Endothelial cell (in vitro differentiated cells): ENCODE results near the gene MYL5. TPM values are rescaled to one million over a fixed set of nuclear protein-coding genes. Genes with fewer than 3 reads are reported as not detected.
A peak's percentile ranks its signal among the peaks of the same experiment; 100 is the strongest.

Experiments
- DNase-seq: peaks from one replicate; pipeline ENCODE4 v3.0.0; 2021; ENCODE audit warnings: low spot score
- H3K27ac Mint-ChIP-seq: one replicate; pipeline ENCODE4 v1.8.0; 2021; ENCODE audit warnings: mixed read lengths, inconsistent platforms; ENCODE audit not compliant: unreplicated experiment
- H3K27me3 Mint-ChIP-seq: one replicate; pipeline ENCODE4 v1.8.0; 2021; ENCODE audit warnings: mild to moderate bottlenecking, moderate library complexity, mixed read lengths, inconsistent platforms; ENCODE audit not compliant: unreplicated experiment
- H3K36me3 Mint-ChIP-seq: one replicate; pipeline ENCODE4 v1.8.0; 2021; ENCODE audit warnings: mild to moderate bottlenecking, low read depth, mixed read lengths, inconsistent platforms; ENCODE audit not compliant: unreplicated experiment
- H3K4me1 Mint-ChIP-seq: one replicate; pipeline ENCODE4 v1.8.0; 2021; ENCODE audit warnings: mild to moderate bottlenecking, mixed read lengths, inconsistent platforms; ENCODE audit not compliant: unreplicated experiment
- H3K4me3 Mint-ChIP-seq: one replicate; pipeline ENCODE4 v1.8.0; 2021; ENCODE audit warnings: mild to moderate bottlenecking, mixed read lengths, inconsistent platforms; ENCODE audit not compliant: unreplicated experiment
- H3K9me3 Mint-ChIP-seq: one replicate; pipeline ENCODE4 v1.8.0; 2021; ENCODE audit warnings: mixed read lengths, inconsistent platforms; ENCODE audit not compliant: unreplicated experiment
- total RNA-seq: library from RNA; stranded (reverse); fragmentation: NEBNext Ultra II Directional; extraction: Animal tissue kit (Norgen Biotek cat#: 25700); gene quantifications from one replicate; pipeline ENCODE4 v1.2.1, GENCODE V29; 2021; ENCODE audit not compliant: unreplicated experiment
- TF ChIP-seq, protein P1 (sequence below): fragments of 200-600 bp; sonication (generic); IDR thresholded peaks from one replicate; pipeline ENCODE4 v1.5.0; 2021; ENCODE audit warnings: antibody characterized with exemption; ENCODE audit not compliant: unreplicated experiment

The MYL5 gene
- total RNA-seq, 1 donor from 2014 or later = 23.2 TPM

DNA sequence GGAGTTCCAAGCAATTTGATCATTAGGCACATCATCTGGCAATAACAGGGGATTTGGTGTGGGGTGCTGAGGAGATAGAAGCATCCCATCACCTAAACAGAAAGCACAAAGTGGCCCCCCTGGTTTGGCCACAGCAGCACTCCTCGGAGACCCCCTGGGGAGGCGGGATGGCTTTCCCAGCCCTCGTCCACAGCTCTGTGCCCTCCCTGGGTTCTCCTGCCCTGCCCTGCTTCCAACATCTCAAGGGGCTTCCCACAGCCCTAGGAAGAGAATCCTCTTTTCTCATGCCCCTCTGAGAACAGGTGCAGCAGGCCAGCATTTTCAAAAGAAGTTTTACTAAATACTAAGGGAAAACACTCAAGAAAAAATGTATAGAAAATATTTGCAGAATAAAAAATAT lies 13.1 kb upstream of the MYL5 start:
- H3K4me3 Mint-ChIP-seq = peak overlapping the region; percentile 48

DNA sequence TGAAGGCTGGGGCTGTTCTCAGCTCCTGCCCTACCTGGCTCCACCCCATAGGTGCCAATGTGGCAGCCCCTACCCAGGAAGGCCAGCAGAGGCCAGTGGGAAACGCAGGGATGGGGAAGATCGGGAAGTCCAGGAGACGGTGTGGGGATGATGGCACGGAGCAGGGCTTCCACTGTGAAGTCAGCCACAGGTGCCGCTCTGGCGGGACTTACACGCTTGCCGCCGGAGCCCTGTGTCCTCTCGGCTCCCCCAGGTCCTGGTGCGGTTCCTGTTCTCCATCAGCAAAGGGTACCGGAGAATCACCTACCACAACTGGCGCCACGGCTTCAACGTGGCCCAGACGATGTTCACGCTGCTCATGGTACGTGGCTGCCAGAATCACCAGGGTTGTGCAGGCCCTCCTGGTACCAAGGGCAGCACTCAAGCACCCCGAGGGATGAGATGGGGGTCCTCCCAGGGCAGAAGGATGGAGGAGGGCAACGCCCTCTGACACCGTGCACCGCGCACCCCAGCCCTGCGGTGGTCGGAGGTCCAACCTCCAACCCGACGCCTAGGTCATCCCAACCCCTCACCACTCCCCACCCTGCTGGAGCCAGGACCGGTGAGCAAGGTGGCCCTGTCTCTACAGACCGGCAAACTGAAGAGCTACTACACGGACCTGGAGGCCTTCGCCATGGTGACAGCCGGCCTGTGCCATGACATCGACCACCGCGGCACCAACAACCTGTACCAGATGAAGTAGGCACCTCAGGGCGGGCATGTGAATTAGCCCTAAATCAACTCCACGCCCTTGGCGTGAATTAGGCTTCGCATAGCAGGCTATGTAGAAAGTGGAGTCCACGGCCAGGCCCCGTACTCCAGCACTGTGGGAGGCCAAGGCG lies 12.2 kb upstream of the MYL5 start:
- Mint-ChIP-seq H3K27me3 (peaks cover 13% of the 10 kb centered on the region), H3K27ac (no peak overlapping the region), H3K4me1 (no peaks in the 10 kb centered on the region), H3K4me3 (peak overlapping the region; percentile 76), H3K36me3 (peaks cover 16% of the 10 kb centered on the region), H3K9me3 (no peaks in the 10 kb centered on the region)
- DNase-seq = no peak
- TF ChIP-seq, protein P1, sequence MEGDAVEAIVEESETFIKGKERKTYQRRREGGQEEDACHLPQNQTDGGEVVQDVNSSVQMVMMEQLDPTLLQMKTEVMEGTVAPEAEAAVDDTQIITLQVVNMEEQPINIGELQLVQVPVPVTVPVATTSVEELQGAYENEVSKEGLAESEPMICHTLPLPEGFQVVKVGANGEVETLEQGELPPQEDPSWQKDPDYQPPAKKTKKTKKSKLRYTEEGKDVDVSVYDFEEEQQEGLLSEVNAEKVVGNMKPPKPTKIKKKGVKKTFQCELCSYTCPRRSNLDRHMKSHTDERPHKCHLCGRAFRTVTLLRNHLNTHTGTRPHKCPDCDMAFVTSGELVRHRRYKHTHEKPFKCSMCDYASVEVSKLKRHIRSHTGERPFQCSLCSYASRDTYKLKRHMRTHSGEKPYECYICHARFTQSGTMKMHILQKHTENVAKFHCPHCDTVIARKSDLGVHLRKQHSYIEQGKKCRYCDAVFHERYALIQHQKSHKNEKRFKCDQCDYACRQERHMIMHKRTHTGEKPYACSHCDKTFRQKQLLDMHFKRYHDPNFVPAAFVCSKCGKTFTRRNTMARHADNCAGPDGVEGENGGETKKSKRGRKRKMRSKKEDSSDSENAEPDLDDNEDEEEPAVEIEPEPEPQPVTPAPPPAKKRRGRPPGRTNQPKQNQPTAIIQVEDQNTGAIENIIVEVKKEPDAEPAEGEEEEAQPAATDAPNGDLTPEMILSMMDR = no peak

More for the DNA sequence above, 13.1 kb upstream of the MYL5 start:
- DNase-seq = no peak
- TF ChIP-seq, protein P1 = no peak
- H3K36me3 Mint-ChIP-seq = peaks cover 21% of the 10 kb centered on the region
- H3K27me3 Mint-ChIP-seq = peaks cover 10% of the 10 kb centered on the region
- no peaks in the 10 kb centered on the region for H3K4me1 Mint-ChIP-seq
- no peak overlapping the region for H3K27ac Mint-ChIP-seq
- no peaks in the 10 kb centered on the region for H3K9me3 Mint-ChIP-seq

DNA sequence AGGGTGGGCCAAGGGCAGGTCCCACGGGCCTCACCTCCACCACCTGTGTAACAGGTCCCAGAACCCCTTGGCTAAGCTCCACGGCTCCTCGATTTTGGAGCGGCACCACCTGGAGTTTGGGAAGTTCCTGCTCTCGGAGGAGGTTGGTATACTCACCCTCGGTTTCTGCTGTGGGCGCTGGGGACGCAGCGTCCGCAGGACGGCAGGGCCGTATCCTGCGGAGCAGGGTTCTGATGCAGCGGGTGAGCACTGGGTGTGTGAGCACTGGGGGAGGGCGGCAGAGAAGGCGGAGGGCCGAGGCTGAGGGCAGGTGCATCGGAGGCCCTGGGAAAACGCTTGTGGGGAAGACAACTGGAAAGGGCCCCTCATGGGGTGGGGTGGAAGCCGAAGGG lies 11.3 kb upstream of the MYL5 start:
- Mint-ChIP-seq H3K4me1 (no peaks in the 10 kb centered on the region), H3K36me3 (peaks cover 16% of the 10 kb centered on the region), H3K27me3 (peaks cover 16% of the 10 kb centered on the region), H3K4me3 (peak overlapping the region; percentile 76), H3K27ac (no peak overlapping the region), H3K9me3 (no peaks in the 10 kb centered on the region)
- no peak for DNase-seq
- TF ChIP-seq, protein P1 = no peak

DNA sequence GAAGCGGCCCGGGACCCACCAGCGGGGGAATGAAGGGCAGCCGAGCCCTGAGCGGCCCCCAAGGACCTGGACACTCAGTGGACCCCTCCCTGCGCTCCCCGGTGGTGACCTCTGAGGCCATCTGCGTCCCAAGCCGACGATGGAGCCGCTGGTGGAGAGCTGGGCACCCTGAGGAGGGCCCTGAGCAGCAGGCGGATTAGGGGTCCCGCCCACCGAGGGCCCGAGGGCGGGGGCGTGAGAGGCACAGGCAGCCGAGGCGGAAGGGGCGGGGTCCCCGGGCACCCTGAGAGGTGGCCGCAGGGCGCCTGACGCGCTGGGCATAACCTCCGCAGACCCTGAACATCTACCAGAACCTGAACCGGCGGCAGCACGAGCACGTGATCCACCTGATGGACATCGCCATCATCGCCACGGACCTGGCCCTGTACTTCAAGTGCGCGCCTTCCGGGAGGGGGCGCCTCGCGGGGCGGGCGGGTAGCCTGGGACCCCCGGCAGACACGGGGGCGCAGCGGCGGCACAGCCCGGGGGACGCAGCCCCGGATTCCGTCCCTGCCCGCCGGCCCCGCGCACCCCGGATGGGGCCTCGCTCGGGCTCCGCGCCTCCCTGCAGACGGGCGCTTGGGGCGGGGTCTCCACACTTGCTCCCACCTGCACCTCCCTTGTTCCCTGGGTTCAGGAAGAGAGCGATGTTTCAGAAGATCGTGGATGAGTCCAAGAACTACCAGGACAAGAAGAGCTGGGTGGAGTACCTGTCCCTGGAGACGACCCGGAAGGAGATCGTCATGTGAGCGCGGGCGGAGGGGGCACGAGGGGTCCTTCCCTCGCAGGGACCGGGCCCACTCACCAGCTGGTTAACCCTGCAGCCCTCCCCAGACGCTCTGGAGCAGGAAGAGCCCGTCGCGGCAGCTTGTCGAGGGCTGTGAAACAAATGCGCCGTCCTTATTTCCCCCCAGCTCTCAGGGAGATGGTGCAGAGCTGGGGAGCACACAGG lies 10.6 kb upstream of the MYL5 start:
- H3K27me3 Mint-ChIP-seq = peaks cover 15% of the 10 kb centered on the region
- H3K27ac Mint-ChIP-seq = no peak overlapping the region
- TF ChIP-seq, protein P1 = no peak
- peak; percentile 50 for DNase-seq
- H3K9me3 Mint-ChIP-seq = no peaks in the 10 kb centered on the region
- peaks cover 16% of the 10 kb centered on the region for H3K36me3 Mint-ChIP-seq
- H3K4me1 Mint-ChIP-seq = no peaks in the 10 kb centered on the region
- H3K4me3 Mint-ChIP-seq = peak overlapping the region; percentile 79
